ENCODE results near the gene MAPKBP1. TPM values are rescaled to one million over a fixed set of nuclear protein-coding genes. Genes with fewer than 3 reads are reported as not detected.

The MAPKBP1 gene
- total RNA-seq, 1 experiment from 2014 or later, result 14.5 TPM

- no peaks in the 10 kb centered on the region for H3K27me3 Mint-ChIP-seq (ENCODE audit: low read depth)
- H3K36me3 Mint-ChIP-seq, result no peaks in the 10 kb centered on the region
- no peaks in the 10 kb centered on the region for H3K4me1 Mint-ChIP-seq
- no peak for DNase-seq (ENCODE audit: low spot score)
- ChIA-PET CTCF (interaction anchor here (0.7 to 3.7 kb wide), 4 partner anchors 10 to 83 kb away, joined by 3 to 30 read pairs (median 8); partner anchors contain the start of gene MAPKBP1), POLR2A (no interaction called here)
- no peak for TF ChIP-seq ZNF138 (CRISPR knock-in tag; conservative IDR thresholded peaks at IDR 0.05)
- no peak for TF ChIP-seq CTCF (IDR thresholded peaks at IDR 0.05)
- no peak for TF ChIP-seq SMAD4 (CRISPR knock-in tag; IDR thresholded peaks at IDR 0.05)
- TF ChIP-seq JUN (CRISPR knock-in tag; IDR thresholded peaks at IDR 0.05), result no peak
- TF ChIP-seq ATF6 (CRISPR knock-in tag; IDR thresholded peaks at IDR 0.05), result no peak
- TF ChIP-seq TCF7 (CRISPR knock-in tag; IDR thresholded peaks at IDR 0.05; ENCODE audit: low read depth), result no peak
- no peak for TF ChIP-seq CBFB (CRISPR knock-in tag; IDR thresholded peaks at IDR 0.05; ENCODE audit: low read depth)
- H3K27ac Mint-ChIP-seq, result no peak overlapping the region
- no peaks in the 10 kb centered on the region for H3K9me3 Mint-ChIP-seq
- no peak overlapping the region for H3K4me3 Mint-ChIP-seq
- no peak for ATAC-seq
Observed at GRCh38 chr15:41820791-41821423, 46.6 kb downstream of the MAPKBP1 start.

- Mint-ChIP-seq H3K4me1 (no peaks in the 10 kb centered on the region), H3K4me3 (no peak overlapping the region), H3K36me3 (no peaks in the 10 kb centered on the region), H3K9me3 (no peaks in the 10 kb centered on the region), H3K27me3 (ENCODE audit: low read depth) (no peaks in the 10 kb centered on the region), H3K27ac (no peak overlapping the region)
- ChIA-PET POLR2A (no interaction called here), CTCF (interaction anchor here (1.3 to 3.7 kb wide), 3 partner anchors 11 to 82 kb away, joined by 5 to 30 read pairs (median 11); partner anchors contain the start of gene MAPKBP1)
- DNase-seq (ENCODE audit: low spot score), result no peak
- no peak for ATAC-seq
- no peak for TF ChIP-seq ZNF317 (CRISPR knock-in tag; IDR thresholded peaks at IDR 0.05; ENCODE audit: borderline replicate concordance, low read depth)
- TF ChIP-seq FOXP4 (CRISPR knock-in tag; IDR thresholded peaks at IDR 0.05), result no peak
- TF ChIP-seq ZNF532 (CRISPR knock-in tag; IDR thresholded peaks at IDR 0.05; ENCODE audit: borderline replicate concordance), result no peak
- TF ChIP-seq ELF4 (CRISPR knock-in tag; IDR thresholded peaks at IDR 0.05; ENCODE audit: low read depth), result no peak
- TF ChIP-seq ZNF423 (CRISPR knock-in tag; IDR thresholded peaks at IDR 0.05), result no peak
Observed at GRCh38 chr15:41821831-41822230, 47.5 kb downstream of the MAPKBP1 start.

Data from WTC11 (cell line).